HuH-7 (cell line): ENCODE results near the gene RBM17.
"Not testable (repeated sequence)": the region's sequence is repeated elsewhere in the genome, so short reads cannot be mapped to it uniquely, and the experiment has no call there.

Source experiments
- DNase-seq: peaks from one replicate; pipeline ENCODE4 v3.0.0; 2011; ENCODE audit warnings: low spot score

The RBM17 gene

DNA sequence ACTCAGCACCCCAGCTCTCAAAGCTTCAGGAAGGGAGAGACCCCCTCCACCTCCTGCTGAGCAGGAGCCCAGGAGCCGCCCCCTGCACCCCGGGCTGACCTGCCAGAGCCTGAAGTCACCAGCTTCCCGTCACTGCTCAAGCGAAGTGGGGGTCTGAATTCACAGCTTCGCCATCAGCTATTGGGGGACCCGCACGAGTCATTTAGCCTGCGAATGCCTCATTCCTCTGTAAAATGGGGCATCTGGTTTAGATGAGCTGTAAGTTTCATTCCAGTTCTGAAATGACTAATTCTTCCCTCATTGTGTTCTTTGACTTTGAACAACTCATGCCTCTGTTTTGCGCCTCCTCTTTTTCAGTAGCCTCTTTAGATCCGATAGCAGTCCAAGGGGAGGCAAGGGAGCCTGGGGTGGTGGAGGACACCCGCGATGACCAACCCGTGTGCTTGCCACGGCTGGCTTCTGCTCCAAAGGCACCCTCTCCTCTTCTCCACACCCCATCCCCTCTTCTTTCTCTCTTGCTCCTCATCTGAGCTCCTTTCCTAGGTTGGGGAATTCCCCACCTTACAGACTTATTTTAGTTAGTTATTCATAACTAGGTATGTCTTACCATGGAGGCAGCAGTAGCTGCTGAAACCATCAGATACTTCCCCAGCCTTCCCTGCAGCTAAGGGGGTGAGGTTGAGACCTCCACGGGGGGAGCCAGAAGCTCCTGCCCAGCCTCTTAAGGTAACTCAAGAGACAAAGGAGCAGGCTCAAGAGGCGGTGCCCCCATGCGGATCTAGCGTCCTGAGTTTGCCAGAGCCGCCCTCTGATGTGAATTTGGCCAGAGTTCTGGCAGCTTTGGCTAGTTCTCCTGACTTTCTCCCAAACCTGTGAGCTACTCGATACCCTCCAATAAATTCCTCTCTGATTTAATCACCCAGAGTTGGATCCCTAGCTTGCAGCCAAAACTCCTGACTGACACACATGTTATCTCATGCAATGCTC, 47.7 kb downstream of the RBM17 start:
- DNase-seq, result no peak

DNA sequence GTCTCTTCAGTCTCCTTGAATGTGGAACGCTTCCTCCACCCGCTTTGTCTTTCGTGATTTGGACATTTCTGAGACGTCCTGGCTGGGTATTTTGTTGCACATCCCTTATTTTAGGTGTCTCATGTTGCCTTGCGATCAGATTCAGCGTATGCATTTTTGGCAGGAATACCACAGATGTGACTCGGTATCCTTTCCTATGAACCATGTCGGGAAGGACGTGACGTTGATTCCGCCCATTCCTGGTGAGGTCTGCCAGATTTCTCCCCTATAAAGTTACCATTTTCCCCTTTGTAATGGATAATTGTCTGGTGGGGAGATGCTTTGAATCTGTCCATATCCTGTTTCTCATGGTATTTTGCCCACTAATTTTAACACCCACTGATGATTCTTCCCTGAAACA, 49.6 kb downstream of the RBM17 start:
- no peak for DNase-seq

DNA sequence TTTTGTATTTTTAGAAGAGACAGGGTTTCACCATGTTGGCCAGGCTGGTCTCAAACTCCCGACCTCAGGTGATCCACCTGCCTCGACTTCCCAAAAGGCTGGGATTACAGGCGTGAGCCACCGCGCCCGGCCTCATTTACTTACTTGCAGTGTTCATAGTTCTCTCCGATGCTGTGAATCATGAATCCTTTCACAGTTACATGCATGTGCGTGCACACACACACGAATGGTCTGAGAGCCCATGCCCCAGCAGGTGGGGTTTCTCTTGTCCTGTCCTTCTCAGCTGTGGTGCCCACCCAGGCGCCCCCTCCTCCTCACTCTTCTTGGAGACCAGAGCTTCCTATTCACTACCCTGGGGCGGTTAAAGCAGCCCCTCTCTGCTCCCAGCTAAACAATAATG, 50.6 kb downstream of the RBM17 start:
- no peak for DNase-seq

DNA sequence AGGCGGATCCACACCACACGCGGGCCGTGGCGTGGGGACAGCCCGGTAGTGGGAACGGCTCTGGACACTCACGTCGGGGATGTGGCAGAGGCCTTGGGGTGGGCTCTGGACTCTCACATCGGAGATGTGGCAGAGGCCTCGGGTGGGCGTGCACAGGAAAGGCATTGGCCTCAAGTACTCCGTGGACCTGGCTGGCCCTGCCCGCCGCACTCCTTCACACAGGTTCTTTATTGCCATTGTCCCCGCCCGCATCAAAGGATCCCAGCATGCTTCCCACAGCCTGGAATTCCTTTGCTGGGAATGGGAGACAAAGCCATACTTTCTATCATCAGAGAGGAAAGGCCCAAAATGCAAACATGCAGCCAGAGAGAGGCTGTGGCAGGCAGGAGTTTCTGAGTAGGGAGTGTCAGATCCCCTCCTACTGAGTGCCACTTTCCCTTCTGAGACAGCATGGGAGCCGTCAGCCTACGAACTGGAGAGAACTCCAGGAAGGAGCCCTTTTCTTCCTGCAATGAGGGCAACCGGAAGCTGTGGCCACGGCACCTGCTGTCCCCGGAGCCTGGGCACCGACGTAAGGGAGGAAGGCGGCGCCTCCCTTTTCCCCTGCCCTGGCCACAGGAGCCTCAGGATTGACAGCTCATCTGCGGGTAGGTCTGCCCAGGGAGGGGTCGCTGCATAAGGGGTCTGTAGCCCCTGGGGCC, 51.5 kb downstream of the RBM17 start:
- DNase-seq, result no peak

DNA sequence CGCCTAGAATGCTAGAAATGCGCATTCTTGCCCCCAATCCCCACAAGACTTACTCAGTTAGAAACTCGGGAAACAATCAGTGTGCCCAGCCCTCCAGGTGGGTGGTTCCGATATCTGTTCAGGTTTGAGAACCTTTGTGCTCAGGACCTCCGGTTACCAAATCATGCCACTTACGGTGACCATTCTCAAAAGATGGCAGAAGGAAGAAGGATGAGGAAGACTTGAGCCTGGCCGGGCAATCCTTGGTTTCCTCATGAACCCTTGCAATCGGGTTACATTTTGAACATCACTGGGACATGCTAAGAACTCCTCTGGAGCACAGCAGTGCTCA, 52.1 kb downstream of the RBM17 start:
- no peak for DNase-seq

DNA sequence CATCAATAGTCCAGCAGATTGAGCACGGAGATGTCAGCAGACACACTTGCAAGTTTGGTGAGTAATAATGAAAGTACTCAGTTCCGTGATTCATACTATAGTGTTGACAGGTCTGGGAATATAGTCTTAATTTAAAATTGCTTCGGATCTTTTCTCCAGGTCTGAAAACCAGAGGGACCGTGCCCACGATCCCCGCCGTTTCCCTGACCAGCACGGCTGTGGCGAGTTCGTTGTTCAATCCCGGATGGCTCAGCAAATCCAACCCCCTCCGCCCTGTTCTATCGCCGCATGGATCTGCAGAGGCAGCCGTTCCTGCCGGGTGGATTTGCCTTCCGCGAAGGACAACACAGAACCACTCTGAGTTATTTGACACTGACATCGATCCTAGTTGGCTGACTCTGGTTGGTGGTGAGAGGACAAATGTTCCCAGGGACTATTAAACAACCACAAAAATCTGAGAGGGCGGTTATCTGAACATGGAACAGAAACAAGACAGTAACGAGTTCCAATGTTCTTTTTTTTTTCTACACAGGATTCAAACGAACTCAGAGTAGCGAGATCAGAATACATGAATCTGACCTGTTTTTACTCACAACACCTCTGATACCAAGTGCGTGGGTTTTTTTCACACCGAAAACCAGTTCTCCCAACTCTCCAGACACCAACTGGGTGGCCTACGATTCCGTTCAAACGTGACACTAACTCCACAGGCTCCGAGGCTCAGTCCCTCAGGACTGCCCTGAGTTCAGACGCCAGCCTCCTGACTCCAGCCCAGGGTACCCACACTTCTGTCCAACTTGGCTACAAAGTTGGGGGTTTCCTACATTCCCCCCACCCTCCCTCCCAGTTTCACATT, 52.7 kb downstream of the RBM17 start:
- no peak for DNase-seq

DNA sequence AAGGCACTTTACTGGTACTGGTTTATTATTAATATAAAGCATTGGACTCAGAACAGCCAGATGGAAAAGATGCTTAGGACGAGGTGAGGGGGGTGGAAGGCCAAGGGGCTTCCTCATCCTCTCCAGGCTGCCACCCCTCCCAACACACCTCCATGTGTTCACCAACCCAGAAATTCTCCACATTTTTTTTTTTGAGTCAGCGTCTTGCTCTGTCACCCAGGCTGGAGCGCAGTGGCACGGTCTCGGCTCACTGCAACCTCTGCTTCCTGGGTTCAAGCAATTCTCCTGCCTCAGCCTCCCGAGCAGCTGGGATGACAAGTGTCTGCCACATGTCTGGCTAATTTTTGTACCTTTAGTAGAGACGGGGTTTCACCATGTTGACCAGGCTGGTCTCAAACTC, 53.4 kb downstream of the RBM17 start:
- not testable (repeated sequence) for DNase-seq

DNA sequence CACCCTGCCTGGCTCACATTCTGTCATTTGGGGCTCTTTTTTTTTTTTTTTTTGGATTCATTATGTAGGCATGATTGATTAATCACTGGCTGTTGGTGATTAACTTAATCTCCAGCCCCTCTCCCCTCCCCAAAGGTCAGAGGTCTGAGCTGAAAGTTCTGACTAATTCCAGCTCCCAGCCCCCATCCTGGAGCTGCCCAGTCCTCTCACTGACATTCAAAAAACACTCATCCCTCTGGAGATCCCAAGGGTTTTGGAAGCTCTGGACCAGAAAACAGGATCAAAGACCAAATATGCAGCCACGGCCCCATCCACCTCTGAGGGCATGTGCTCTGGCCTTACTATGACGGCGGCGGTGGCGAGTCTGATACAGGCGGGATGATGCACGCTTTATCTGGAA, 53.8 kb downstream of the RBM17 start:
- DNase-seq, result no peak

DNA sequence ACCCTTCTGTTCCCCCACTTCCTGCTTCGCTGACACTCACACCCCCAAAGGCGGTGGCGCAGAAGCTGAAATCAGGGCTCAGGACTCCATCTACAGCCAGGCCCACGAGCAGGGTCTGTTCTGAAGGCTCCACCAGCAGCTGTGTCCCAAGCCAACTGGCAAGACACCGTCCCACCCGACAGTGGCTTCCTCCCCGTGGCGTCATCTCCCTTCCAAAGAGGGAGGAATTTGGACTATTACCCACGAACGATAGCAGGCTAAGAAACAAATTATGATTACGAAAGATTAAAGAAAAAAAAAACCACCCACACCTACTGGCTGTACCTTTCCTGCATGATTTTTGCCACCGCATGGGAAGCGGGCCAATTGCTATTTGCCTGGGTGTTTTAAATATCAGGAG, 54.3 kb downstream of the RBM17 start:
- no peak for DNase-seq

DNA sequence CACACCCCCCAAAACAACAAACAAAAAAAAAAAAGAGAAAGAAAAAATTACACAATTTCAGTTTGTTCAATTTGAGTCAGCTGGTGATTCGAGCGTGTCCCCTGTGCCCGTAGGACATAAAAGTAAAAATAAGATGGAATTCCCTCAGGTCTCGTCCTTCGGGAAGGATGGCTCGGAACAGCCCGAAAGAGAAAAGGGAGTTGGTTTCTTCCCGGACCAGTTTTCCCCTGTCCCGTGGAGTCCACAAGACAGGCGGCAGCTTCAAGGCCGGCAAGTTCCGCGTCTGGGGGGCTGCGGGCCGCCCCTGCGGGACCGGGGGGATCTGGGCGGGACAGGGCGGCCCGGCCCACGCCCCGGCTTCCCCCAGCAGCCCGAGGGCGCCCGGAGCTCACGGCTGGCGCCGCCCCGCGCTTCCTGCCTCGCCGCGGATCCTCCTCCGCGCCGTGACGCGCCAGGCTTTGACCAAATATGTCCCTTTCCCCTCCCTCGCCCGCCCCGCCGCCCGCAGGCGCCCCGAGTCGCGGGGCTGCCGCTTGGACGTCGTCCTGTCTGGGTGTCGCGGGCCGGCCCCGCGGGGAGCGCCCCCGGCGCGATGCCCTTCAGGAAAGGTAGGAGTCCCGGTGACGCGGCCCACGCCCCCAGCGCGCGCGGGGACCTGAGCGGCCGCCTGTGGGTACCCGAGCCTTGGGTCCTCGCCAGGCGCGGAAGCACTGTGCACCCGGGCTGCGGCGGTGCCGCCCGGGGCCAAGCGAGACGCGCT, 55.8 kb downstream of the RBM17 start:
- DNase-seq, result peak; percentile 69

DNA sequence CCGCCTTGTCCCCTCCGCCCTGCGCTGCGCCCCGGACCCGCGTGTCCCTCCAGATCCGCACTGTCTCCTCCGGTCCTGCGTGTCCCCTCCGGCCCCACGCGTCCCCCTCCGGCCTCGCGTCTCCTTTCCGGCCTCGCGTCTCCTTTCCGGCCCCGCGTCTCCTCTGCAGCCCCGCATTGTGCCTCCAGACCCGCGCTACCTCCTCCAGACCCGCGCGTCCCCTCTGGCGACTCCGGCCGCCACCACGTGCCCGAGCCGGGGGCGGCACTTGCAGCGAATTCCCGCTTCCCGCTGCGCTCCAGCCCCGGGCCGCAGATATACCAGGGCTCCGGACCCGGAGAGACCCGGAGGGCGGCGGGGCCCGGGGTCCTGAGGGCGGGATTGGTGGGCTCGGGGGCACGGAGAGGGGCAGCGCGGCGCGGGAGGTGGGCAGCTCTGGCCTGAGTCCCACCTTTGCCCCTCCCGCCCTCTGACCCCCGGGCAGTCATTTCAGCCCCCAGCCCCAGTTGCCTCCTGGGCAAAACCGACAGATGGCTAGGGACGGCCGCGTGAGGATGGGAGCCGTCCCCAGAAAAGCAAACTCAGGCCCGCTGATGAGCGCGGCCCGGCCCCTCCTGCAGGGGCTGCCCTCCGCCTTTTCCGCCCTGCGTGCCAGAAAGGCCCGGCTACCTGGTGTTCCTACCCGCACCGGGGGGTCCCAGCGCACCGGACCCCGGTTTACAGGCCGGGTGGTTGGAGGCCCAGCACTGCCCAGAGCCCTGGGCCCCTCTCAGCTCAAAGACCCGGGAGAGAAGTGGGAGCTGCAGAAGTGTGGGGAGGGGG, 56.5 kb downstream of the RBM17 start:
- DNase-seq, result no peak

DNA sequence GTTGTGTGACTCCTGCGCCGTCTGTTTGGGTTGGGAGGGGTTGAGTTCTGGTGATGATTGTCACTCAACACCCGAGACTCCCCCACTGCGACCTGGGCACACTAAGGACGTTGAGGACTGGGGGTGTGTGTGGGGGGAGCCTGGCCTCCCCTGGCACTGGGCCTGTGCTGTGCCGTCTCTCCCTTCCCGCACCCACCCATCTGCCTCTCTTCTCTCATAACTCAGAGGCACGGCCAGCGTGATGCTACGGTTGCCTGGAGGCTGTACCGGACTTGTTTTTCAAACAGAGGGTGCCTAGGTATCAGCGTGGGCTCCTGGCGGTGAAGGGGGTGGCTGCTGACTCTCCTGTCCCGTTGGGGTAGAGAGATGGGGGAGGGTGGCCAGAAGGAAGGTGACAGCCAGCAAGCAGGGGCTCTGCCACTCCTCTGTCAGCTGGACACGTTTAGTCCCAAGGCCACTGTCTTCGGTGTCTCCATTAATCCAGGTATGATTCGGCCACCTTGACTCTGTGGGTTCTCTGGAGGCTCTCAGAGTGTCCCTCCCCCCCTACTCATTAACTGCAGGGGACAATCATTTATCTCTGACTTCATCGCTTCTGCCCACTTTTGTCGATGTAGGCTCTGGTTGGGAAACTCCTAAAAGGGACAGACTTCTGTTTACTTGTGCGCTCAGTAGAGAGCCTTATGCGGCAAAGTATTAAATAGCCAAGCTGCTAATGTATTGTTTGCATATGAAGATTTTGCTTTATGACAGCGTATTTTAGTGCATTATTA, 57.4 kb downstream of the RBM17 start:
- DNase-seq, result no peak

DNA sequence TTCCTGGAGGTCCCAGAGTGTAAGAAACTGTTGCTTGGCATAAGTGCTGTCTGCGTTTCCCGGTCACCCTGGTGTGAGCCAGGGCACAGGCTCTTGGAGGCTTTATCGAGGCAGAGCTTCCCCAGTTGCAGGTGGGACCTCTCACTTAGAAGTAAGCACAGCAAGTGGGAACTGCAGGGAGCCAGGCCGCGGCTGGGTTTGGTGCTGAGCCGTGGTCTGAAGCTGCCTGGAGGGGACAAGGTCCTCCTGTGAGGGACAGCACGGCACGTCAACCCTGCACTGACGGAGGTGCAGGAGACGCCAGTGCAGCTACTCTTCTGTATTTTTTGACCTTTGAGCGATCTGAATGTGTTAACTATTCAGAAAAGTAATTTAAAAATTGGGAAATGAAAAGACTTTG, 58.1 kb downstream of the RBM17 start:
- DNase-seq, result no peak

DNA sequence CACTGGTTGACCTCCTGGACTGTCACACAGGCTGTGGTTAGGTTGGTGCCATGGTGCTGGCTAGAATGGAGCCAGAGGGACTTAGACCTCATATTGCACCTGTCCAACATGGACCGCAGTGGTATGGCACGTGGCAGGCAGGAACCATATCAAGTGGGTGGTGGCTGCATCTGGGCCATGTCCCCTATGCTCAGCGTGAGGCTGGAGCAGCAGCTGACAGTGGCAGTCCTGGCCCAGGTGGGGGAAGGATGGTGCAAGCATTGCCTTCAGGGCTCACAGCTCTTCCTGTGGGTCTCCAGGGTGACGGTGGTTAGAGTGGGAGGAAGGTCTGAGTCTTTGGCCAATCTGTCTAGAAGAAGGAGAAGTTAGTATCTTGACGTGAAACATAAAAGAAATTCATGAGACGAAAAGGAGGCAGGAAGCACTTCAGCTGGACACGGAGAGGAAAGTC, 59.4 kb downstream of the RBM17 start:
- DNase-seq, result no peak

DNA sequence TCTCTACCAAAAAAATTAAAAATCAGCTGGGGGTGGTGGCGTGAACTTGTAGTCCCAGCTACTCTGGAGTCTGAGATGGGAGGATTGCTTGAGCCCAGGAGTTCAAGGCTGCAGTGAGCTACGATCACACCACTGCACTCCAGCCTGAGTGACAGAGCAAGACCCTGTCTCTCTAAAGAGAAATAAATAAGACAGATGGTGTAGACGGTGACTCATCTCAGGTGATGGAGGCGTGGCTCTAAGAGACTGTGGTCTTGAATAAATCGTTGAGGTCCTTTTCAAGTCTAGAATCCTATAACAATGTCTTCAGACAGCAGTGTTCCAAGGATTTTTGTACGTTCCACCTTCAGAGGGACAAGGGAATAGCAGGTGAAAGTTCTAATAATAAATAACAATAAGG, 60.1 kb downstream of the RBM17 start:
- DNase-seq, result no peak

DNA sequence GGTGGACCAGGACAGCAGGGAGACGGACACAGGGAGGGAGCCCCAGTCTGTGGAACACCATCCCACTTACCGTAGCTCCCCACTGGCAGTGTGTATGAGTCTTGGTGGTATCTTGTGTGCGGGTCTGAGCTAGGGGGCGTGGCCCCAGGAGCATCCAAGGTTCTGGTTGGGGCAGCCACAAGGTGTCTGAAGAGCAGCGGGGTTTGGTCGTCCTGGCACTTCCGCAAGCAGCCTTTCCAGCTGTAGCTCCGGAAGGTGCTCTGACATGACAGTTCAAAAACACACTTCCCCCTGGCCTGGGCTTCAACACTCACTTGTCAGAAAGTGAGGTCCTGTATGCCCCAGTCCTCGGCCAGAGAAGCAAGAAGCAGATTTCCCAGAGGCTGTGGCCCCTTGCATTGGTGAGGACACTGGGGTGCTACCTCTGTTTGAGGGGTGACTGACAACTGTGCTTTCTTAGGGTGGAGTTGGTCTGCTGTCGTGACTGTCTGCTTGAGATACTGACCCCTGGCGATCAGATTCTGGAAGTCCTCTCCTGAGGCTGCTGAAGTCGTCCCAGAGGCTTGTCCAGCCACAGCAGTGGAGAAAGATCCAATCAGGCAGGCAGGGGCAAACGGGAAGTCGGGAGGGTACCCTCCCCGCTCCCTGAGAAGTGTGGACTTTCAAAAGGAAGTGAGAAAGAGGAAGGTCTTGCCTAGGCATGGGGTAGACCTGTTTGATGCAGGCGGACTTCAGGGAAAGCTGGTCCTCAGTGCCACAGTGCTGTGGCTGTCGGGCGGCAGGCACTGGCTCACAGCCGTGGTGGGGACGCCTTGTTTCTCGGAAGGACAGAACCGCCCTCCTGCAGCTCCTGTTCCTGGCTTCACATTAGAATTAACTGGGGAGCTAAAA, 62.5 kb downstream of the RBM17 start:
- peak; percentile 86 for DNase-seq

DNA sequence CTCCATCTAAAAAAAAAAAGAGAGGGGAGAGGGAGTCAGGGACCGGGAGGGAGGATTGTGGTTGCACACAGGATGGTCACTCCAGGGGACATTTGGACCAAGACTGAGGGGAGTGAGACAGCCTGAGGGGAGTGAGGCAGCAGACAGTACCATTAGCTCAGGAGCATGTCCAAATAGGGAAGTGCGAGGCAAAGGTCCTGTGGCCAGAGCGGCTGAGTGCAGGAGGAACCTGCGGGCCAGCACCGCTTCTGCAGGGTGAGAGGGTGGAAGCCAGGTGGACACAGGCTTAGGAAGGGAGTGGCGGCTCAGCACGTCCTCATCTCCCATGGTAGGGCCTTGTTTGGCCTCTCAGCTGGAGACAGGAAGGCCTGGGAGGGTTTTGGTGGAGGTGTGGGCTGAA, 65.0 kb downstream of the RBM17 start:
- no peak for DNase-seq

DNA sequence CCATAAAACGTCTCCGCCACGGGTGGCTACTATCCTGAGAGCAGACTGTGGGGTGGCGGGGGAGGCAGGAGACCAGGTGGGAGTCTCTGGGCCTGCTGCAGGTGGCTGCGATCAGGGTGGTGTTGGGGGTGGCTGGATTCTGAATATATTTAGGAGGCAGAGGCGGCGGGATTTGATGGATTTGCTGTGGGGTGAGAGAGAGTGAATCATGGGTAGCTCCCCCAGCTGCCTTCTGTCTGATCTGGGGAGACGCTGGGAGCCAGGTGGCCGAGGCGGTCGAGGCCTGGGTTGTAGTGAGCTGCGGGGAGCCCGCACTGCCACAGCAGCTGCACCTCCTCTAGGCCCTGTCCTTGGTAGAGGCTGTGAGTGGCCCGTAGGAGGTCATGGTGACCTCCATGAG, 65.7 kb downstream of the RBM17 start:
- no peak for DNase-seq

DNA sequence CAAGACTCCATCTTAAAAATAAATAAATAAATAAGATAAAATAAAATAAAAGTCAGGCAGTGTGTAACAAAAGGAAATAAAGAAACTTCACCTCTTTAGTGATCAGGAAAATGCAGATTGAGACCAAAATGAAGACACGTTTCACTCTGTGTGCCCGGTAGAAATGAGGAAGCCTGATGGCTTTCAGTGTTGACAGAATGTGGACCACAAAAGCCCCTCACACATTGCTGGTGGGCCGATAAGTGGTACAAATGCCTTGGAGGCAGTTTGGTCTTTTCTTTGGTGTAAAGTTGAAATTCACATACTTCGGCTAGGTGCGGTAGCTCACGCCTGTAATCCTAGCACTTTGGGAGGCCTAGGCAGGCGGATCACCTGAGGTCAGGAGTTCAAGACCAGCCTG, 69.4 kb downstream of the RBM17 start:
- DNase-seq, result no peak
